Parathyroid adenoma (tissue), 2 donors: ENCODE data around the gene CAMK1G.

Experiments
- H2AFZ ChIP-seq: fragments of 300-600 bp; sonication (generic); one replicate; pipeline ENCODE4 v1.7.0; 2017; ENCODE audit warnings: antibody characterized with exemption, mild to moderate bottlenecking
- H3K27ac ChIP-seq: fragments of 300-600 bp; sonication (generic); one replicate; pipeline ENCODE4 v1.7.0; 2017
- H3K27me3 ChIP-seq: fragments of 300-600 bp; sonication (generic); one replicate; pipeline ENCODE4 v1.7.0; 2017; ENCODE audit warnings: low read length; ENCODE audit not compliant: control insufficient read depth, insufficient read depth
- H3K36me3 ChIP-seq: fragments of 300-600 bp; sonication (generic); one replicate; pipeline ENCODE4 v1.7.0; 2017; ENCODE audit warnings: low read length; ENCODE audit not compliant: control insufficient read depth, insufficient read depth
- H3K4me1 ChIP-seq: fragments of 300-600 bp; sonication (generic); one replicate; pipeline ENCODE4 v1.7.0; 2017; ENCODE audit warnings: control low read depth
- H3K4me2 ChIP-seq: fragments of 300-600 bp; sonication (generic); one replicate; pipeline ENCODE4 v1.7.0; 2017; ENCODE audit warnings: low read length
- H3K4me3 ChIP-seq: fragments of 300-600 bp; sonication (generic); one replicate; pipeline ENCODE4 v1.7.0; 2017; ENCODE audit warnings: low read depth, low read length
- H3K79me2 ChIP-seq: fragments of 300-600 bp; sonication (generic); one replicate; pipeline ENCODE4 v1.7.0; 2017; ENCODE audit warnings: control low read depth
- H3K9ac ChIP-seq: fragments of 300-600 bp; sonication (generic); one replicate; pipeline ENCODE4 v1.7.0; 2017; ENCODE audit warnings: mild to moderate bottlenecking
- H3K9me3 ChIP-seq: fragments of 300-600 bp; sonication (generic); one replicate; pipeline ENCODE4 v1.7.0; 2017; ENCODE audit warnings: low read length; ENCODE audit not compliant: control insufficient read depth
- CTCF ChIP-seq: fragments of 300-600 bp; sonication (generic); IDR thresholded peaks from one replicate; pipeline ENCODE4 v1.7.0; 2017; ENCODE audit warnings: antibody characterized with exemption, mild to moderate bottlenecking
- donor health status: primary hyperparathyroidism.

The CAMK1G gene

DNA sequence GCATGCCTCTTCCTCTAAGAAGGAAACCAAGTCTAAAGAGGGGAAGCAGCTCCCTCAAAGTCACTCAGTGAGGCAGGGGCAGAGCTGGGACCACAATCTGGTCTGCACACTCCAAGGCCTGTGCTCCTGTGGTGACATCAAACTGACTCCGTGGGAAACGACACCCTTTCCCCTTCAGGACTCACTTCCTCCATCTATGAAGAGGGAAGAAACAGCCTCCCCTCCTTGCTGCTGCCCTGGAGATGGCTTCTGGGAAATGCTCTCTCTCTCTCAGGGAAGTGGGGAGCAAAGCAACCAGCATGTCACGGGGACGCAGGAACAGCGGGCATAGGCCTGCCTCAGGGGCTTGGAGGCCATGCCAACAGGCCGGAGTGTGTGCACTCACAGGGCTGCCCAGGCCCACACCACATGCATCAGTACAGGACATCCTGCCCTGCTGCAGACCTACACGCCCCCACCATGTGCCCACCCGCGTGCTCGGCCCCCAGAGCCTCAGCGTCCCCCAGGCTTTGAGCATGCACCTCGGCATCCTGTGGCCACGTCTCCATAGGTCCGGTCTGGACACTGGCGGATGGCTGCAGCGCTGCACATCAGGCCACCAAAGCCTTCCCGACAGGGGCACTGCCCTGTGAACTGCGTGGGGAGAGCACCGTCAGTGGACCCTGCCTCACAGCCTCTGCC, 43.0 kb downstream of the CAMK1G start:
- Histone ChIP-seq H3K27me3 (no peaks in the 10 kb centered on the region), H3K4me2 (no peak overlapping the region), H3K4me1 (no peaks in the 10 kb centered on the region), H3K79me2 (no peaks in the 10 kb centered on the region), H3K9ac (no peak overlapping the region), H3K9me3 (no peaks in the 10 kb centered on the region), H3K36me3 (no peaks in the 10 kb centered on the region), H2AFZ (no peak overlapping the region), H3K27ac (no peak overlapping the region), H3K4me3 (no peak overlapping the region)
- TF ChIP-seq CTCF = no peak

- no peaks in the 10 kb centered on the region for H3K9me3 ChIP-seq
- no peak overlapping the region for H3K27ac ChIP-seq
- no peak for TF ChIP-seq CTCF
- no peaks in the 10 kb centered on the region for H3K4me1 ChIP-seq
- H3K27me3 ChIP-seq = no peaks in the 10 kb centered on the region
- no peaks in the 10 kb centered on the region for H3K79me2 ChIP-seq
- H3K9ac ChIP-seq = no peak overlapping the region
- no peak overlapping the region for H2AFZ ChIP-seq
- no peak overlapping the region for H3K4me2 ChIP-seq
- H3K4me3 ChIP-seq = no peak overlapping the region
- H3K36me3 ChIP-seq = no peaks in the 10 kb centered on the region
Measured at GRCh38 chr1:209627027-209627731, 43.7 kb downstream of the CAMK1G start.

- H3K9me3 ChIP-seq = no peaks in the 10 kb centered on the region
Measured at GRCh38 chr1:209627732-209628196, 44.2 kb downstream of the CAMK1G start.

GRCh38 chr1:209628618-209629299, 45.2 kb downstream of the CAMK1G start:
- no peak for TF ChIP-seq CTCF
- Histone ChIP-seq H3K36me3 (no peaks in the 10 kb centered on the region), H3K4me1 (no peaks in the 10 kb centered on the region)

More at GRCh38 chr1:209627732-209628196, 44.2 kb downstream of the CAMK1G start:
- peak; percentile 82 for TF ChIP-seq CTCF
- no peak overlapping the region for H3K9ac ChIP-seq
- no peak overlapping the region for H2AFZ ChIP-seq
- H3K4me1 ChIP-seq = no peaks in the 10 kb centered on the region
- no peak overlapping the region for H3K4me3 ChIP-seq
- no peaks in the 10 kb centered on the region for H3K36me3 ChIP-seq
- H3K27ac ChIP-seq = no peak overlapping the region
- H3K79me2 ChIP-seq = no peaks in the 10 kb centered on the region
- H3K27me3 ChIP-seq = no peaks in the 10 kb centered on the region
- H3K4me2 ChIP-seq = no peak overlapping the region

More at GRCh38 chr1:209628618-209629299, 45.2 kb downstream of the CAMK1G start:
- no peaks in the 10 kb centered on the region for H3K9me3 ChIP-seq
- no peaks in the 10 kb centered on the region for H3K79me2 ChIP-seq
- H3K9ac ChIP-seq = no peak overlapping the region
- no peaks in the 10 kb centered on the region for H3K27me3 ChIP-seq
- H3K4me3 ChIP-seq = no peak overlapping the region
- no peak overlapping the region for H2AFZ ChIP-seq
- no peak overlapping the region for H3K4me2 ChIP-seq
- H3K27ac ChIP-seq = no peak overlapping the region
